NCI-H524 (cell line): Measurements from ENCODE around the gene SLC22A2.

ENCODE experiments used
- DNase-seq, 2 experiments: peaks; one replicate each; lab custom pipeline; 2025; lab: John Stamatoyannopoulos, UW

Gene SLC22A2

GRCh38 chr6:160207618-160208017, 51.0 kb downstream of the SLC22A2 start:
- no peak for DNase-seq

- no peak for DNase-seq
Measured at GRCh38 chr6:160204710-160205109, 53.9 kb downstream of the SLC22A2 start.

GRCh38 chr6:160203953-160204352, 54.7 kb downstream of the SLC22A2 start:
- DNase-seq, result no peak

GRCh38 chr6:160203522-160203921, 55.1 kb downstream of the SLC22A2 start:
- no peak for DNase-seq

GRCh38 chr6:160203076-160203475, 55.5 kb downstream of the SLC22A2 start:
- no peak for DNase-seq

GRCh38 chr6:160202411-160202810, 56.2 kb downstream of the SLC22A2 start:
- DNase-seq, result no peak

- DNase-seq, result no peak
Measured at GRCh38 chr6:160201061-160201460, 57.6 kb downstream of the SLC22A2 start.

- DNase-seq, result no peak
Measured at GRCh38 chr6:160198606-160199211, 59.9 kb downstream of the SLC22A2 start.

- DNase-seq, result no peak
Measured at GRCh38 chr6:160197662-160198061, 61.0 kb downstream of the SLC22A2 start.

GRCh38 chr6:160194808-160195207, 63.8 kb downstream of the SLC22A2 start:
- no peak for DNase-seq

GRCh38 chr6:160192840-160193239, 65.8 kb downstream of the SLC22A2 start:
- DNase-seq, result no peak

- DNase-seq, result no peak
Measured at GRCh38 chr6:160190973-160191372, 67.6 kb downstream of the SLC22A2 start.

- DNase-seq, result no peak
Measured at GRCh38 chr6:160190081-160190480, 68.5 kb downstream of the SLC22A2 start.

- no peak for DNase-seq
Measured at GRCh38 chr6:160188773-160189172, 69.8 kb downstream of the SLC22A2 start.

- no peak for DNase-seq
Measured at GRCh38 chr6:160180706-160181105, 77.9 kb downstream of the SLC22A2 start.

GRCh38 chr6:160178271-160178670, 80.3 kb downstream of the SLC22A2 start:
- DNase-seq, result no peak

- no peak for DNase-seq
Measured at GRCh38 chr6:160177220-160177619, 81.4 kb downstream of the SLC22A2 start.

GRCh38 chr6:160174681-160175080, 83.9 kb downstream of the SLC22A2 start:
- no peak for DNase-seq

- no peak for DNase-seq
Measured at GRCh38 chr6:160173806-160174527, 84.7 kb downstream of the SLC22A2 start.

GRCh38 chr6:160172704-160173103, 85.9 kb downstream of the SLC22A2 start:
- DNase-seq, result no peak

- DNase-seq, result no peak
Measured at GRCh38 chr6:160170018-160170680, 88.5 kb downstream of the SLC22A2 start.

GRCh38 chr6:160167604-160168399, 90.8 kb downstream of the SLC22A2 start:
- peak; percentile 9 to 41 for DNase-seq
